GM21367 (cell line): Measurements from ENCODE around the gene ERGIC1.

Experiments used
- ATAC-seq: cut with Tn5 transposase; IDR thresholded peaks from one replicate; pipeline ENCODE4 v1.9.1; 2021; ENCODE audit not compliant: unreplicated experiment

ERGIC1 gene

GRCh38 chr5:172972552-172972951, 138.5 kb downstream of the ERGIC1 start:
- no peak for ATAC-seq

- no peak for ATAC-seq
These were observed 139.3 kb downstream of the ERGIC1 start for GRCh38 chr5:172973127-172973916.

DNA sequence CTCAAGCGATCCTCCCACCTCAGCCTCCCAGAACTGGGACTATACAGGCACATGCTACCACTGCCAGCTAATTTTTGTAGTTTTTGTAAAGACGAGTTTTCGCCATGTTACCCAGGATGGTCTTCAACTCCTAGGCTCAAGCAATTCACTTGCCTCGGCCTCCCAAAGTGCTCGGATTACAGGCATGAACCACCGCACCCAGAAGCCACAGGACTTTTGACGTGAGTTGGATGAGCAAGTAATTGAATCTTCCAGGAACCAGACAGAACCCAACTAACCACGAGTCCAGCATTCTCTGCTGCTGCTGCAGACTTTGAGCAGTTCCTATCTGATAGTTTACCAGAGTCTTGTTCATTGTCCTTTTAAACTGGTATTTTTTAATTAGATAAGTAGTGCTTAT, 139.9 kb downstream of the ERGIC1 start:
- ATAC-seq: no peak

DNA sequence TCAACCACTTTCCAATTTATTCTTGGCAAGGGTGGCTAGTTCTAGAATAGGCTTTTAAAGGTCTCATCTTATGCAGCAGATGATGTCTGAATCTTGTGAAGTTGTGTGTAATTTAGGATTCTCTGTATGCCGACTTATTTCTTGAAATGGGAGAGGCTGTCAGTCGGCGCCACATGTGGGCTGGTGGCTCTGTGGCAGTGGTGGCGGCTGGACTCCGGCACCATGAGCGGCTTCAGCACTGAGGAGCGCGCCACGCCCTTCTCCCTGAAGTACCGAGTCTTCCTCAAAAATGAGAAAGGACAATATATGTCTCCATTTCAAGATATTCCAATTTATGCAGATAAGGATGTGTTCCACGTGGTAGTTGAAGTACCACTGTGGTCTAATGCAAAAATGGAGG, 141.2 kb downstream of the ERGIC1 start:
- ATAC-seq: no peak

DNA sequence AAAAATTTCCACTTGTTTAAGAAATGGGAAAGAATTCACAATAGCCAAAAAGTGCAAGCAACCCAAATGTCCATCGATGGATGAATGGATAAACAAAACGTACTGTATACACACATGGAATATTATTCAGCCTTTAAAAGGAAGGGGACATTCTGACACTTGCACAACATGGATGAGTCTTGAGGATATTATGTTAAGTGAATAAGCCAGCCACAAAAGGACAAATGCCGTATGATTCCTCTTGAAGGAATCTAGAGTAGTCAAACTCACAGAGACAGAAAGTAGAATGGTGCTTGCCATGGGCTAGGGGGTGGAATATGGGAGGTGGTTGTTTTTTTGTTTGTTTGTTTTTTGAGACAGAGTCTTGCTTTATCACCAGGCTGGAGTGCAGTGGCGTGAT, 145.7 kb downstream of the ERGIC1 start:
- no peak for ATAC-seq

- no peak for ATAC-seq
These were observed 147.9 kb downstream of the ERGIC1 start for GRCh38 chr5:172981931-172982330.

DNA sequence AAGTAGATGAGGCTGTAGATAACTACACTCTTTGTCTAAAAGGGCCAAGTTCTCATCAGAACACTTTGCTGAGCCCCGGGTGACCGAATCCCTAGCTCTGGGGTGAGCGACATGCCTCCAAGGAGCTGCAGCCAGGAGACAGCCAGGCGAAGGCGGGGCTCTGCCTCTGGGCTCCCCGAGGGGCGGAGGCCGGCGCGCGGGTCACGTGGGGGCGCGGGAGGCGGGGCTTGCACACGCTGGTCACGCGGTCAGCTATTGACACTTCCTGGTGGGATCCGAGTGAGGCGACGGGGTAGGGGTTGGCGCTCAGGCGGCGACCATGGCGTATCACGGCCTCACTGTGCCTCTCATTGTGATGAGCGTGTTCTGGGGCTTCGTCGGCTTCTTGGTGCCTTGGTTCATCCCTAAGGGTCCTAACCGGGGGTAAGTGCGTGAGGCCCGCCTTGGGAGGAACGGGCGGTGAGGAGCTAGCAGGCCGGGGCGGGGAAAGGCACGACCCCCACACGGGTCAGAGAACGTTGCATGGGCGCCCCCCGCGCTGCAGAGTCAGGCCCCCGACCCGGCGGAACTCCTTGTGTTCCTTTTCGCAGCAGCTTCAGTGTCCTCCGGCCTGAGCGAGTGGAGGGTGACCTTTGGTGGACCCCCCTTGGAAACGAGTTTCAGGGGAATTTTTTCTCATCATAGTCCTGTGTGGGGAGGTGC, 149.6 kb downstream of the ERGIC1 start, which contains the start of gene ATP6V0E1:
Gene ATP6V0E1 (plus strand): TSS at position 230 of the 702 bp plus-strand sequence. CDS start 90 bp downstream, at position 320.
- ATAC-seq: peak; percentile 86

DNA sequence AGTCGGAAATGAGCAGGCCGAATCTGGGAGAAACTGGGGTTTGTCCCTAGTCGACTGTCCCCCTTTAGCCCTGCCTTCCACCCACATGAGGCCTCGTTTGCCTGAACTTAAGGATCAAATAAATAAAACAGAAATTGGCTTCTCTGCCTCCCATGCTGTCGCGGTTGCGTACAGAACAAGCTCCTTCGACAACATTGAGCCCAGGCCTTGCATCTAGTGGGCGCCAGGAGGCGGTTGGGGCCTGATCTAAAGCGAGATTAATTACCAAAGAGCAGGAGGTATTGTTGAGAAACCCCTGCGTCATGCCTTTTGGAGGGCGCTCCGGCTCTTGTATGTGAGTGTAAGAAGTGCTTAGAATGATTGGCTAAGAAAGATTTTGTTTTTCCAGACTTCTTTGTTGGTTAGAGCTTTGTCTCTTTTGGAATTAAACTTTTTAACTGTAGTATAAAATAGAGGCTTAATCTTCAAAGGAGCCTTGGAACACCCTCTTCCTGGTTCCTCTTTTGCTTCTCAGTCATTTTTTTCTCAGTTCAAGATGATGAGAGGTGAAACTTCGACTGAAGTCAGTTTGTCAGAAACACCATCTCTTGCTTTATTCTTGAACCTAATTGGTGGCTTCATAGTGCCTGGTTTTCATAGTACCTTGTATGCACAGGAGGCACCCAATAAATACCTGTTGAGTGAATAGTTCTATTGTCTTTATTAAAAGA, 150.3 kb downstream of the ERGIC1 start:
- ATAC-seq: peak; percentile 51

DNA sequence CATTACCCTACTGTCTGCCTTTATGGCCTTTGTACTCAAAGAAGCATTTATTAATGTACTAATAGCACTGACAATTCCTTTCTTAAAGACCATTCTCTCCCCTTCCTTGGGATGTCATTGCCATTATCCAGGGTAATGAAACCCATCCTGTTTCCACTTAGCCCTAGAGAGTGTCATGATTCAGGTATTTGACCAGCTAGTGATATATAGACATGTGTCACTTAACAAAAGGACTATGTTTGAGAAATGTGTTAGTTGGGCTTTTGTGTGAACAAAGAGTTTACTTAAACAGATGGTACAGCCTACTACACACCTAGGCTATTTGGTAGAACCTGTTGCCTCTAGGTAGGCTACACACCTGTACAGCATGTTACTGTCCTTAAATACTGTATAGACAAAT, 151.5 kb downstream of the ERGIC1 start:
- ATAC-seq: no peak

GRCh38 chr5:172988276-172988675, 154.2 kb downstream of the ERGIC1 start:
- no peak for ATAC-seq

- no peak for ATAC-seq
These were observed 156.7 kb downstream of the ERGIC1 start for GRCh38 chr5:172990776-172991175.

DNA sequence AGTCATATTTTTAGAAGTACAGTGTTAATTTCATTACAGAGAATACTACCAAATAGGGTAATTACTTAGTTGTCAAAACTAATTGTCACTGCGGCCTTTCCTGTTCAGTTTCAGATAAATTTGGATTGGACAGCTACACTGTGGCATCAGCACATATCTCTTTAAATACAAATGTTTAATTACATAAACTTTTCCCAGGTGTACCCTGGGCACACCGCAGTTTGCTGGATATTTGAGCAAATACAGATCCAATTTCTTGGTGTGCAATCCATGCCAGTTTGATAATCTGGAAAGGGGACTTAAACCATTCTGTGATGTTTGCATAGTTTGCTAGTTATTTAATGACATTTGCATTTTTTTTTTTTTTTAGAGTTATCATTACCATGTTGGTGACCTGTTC, 160.4 kb downstream of the ERGIC1 start:
- ATAC-seq: no peak

DNA sequence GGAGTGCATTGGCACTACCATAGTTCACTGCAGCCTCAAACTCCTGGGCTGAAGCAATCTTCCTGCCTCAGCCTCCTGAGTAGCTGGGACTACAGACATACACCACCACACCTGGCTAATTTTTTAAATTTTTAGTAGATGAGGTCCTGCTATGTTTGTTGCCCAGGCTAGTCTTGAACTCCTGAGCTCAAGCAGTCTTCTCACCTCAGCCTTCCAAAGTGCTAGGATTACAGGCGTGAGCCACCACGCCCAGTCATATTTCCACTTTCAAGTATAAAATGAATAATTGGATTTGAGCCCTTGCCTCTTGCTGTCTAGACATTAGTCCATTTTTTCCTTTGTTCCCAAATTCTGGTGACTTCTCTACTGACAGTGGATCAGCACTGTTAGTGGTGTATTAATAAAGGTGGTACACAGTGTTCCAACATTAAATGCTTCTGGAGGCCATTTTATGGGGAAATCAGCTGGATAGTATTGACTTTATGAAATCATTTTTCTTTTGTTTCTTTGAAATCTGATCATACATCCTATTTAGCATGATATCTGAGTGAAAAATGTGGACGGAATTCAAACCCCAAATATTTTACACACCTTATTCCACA, 165.4 kb downstream of the ERGIC1 start:
- no peak for ATAC-seq

DNA sequence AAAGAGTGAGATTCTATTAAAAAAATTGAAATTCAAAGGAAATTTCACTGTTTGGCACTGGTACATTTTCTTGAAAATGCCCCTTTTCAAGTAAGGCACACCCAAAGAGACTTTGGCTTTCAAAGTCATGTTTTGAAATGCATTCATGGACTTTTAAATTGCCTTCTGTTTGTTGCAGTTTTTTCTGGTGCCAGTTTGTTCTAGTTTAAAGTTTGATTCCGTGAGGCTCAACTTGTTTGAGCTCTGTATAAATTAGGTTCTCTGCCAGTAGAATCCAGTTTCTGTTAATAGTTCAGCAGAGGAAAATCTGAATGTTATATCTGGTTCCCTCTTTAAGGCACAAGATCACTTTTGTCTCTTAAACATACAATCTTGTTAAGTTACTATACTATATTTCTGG, 165.9 kb downstream of the ERGIC1 start:
- no peak for ATAC-seq

DNA sequence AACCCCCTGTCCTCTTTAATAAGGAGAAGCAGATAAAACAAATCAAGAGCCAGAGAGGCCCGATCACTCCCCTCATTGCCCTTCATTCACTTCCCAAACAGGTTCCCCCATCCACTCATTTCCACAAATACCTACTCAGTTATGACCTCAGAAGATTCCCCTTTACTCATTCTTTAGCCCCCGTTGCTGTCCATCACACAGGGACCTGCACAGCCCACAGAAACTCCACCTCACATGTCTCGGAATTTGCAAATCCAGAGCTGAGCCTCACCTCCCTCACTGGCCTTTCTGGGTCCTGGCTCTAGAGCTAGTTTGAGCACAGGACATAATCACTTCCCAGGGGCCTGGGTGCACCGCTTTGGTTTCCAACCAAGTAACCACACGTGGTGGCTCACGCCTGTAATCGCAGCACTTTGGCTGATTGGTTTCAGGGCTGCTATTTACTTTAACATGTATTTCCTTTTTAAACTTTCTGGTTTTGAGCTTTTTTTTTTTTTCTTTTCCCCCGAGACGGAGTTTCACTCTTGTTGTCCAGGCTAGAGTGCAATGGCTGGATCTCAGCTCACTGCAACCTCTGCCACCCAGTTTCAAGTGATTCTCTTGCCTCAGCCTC, 167.3 kb downstream of the ERGIC1 start:
- peak; percentile 66 for ATAC-seq
